GM19467 (cell line): ENCODE data around the gene CMTM3.
"Not testable (repeated sequence)": the region's sequence is repeated elsewhere in the genome, so short reads cannot be mapped to it uniquely, and the experiment has no call there.

ENCODE experiments used
- ATAC-seq: cut with Tn5 transposase; IDR thresholded peaks from one replicate; pipeline ENCODE4 v1.9.1; 2021; ENCODE audit warnings: mild to moderate bottlenecking, moderate library complexity; ENCODE audit not compliant: unreplicated experiment

Gene CMTM3

DNA sequence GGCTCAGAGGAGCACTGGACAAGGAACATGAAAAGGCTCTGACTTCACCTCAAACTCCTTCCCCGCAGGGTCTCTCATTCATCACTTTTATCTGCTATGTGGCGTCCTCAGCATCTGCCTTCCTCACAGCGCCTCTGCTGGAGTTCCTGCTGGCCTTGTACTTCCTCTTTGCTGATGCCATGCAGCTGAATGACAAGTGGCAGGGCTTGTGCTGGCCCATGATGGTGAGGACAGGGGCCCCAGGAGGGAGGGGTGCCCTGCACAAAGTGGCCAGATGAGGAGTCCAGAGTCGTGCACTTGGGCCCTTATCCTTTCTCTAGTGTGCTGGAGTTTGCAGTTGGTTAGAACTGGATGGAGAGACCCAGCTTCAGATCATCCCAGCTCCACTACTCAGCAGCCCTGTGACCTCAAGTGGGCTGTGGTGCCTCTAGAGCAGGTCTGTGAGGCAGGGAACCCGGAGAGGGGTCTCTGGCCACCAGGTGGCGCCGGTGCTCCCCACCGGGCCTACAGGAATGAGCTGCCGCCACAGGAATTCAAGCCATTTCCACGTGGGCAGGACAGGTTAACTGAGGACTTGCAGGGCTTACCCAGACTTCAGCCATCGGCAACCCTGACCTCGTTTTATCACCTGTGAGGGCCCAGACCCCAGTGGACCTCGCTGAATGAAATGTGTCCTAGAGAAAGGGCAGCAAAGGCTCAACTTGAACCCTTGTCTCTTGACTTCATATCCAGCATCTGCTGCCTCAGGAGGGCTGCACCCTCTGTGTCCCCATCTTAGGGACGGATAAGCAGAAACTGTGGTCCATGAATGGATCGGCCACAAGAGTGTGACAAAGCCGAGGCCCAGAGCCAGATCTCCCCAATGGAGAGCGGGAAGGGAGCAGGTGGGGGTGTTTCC is 4.0 kb downstream of the CMTM3 start:
- no peak for ATAC-seq

GRCh38 chr16:66609139-66609510 is 4.6 kb downstream of the CMTM3 start:
- ATAC-seq: no peak

GRCh38 chr16:66610111-66610820 is 5.8 kb downstream of the CMTM3 start:
- no peak for ATAC-seq

- ATAC-seq: not testable (repeated sequence)
Observed at GRCh38 chr16:66611911-66612310, 7.4 kb downstream of the CMTM3 start.

GRCh38 chr16:66612422-66612821 is 7.9 kb downstream of the CMTM3 start:
- no peak for ATAC-seq

DNA sequence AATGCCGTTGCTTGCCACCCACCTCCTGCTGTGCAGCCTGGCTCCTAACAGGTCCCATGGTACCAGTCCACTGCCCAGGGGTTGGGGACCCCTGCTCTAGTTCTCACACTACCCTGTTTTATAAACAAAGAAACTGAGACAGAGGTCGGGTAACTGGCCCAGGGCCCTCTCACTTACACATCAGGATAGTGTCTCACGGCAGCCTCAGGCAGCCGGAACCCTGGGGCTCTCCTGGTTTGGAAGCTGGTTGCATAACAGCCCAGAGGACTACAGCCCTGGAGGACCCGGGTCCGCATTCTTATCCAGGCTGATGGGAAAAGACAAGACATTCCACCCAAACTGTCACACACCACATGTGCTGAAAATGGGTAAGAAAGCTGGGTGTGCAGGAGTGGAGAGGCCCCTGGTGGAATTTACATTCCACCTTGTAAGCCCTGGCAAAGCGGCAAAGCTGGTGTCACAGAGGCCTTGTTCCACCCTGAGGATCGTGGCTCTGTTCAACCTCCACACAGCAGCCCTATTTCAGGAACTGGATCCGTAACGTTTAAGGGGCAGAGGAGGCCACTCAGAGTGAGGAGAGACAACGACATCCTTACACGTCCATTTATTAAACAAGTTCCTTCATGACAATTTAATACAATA is 9.8 kb downstream of the CMTM3 start:
- ATAC-seq: no peak

DNA sequence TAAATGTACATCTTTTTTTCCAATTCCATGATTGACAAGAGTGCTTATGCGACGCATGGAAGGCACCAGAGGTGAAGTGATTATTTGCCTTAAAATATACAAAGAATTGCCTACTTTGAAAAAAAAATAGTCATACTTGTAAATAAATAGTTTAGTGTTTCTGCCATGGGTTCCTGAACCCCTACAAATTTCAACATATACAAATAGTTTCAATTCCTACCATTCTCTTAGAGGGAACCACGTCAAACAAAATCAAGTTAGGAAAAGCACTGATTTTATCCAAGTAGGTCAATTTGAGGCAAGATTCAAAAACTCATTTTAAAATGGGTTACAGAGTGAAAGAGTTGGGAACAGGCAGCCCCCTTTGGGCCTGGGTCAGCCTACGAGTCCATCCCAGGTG is 11.7 kb downstream of the CMTM3 start:
- ATAC-seq: no peak

GRCh38 chr16:66616592-66616991 is 12.1 kb downstream of the CMTM3 start:
- ATAC-seq: no peak

- ATAC-seq: no peak
Observed at GRCh38 chr16:66617010-66617434, 12.5 kb downstream of the CMTM3 start.

DNA sequence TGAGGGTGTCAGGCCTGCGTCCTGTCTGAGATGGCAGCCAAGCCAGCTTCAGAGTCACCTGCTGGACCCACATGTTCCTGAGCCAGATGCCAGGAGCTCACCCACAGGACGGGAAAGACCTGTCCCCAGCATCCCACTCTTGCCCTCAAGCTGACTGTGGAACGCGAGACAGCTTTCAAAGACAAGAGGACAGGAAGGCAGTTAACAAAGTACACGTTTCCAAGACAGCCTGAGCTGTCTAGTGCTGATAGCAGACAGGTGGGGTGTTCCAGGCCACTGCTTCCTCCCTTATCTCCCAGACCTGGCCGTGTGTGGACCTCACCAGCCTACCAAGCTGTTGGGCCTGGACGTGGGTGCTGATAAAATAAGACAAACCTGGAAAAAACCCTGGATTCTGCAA is 13.2 kb downstream of the CMTM3 start:
- ATAC-seq: no peak

GRCh38 chr16:66618588-66619375 is 14.3 kb downstream of the CMTM3 start:
- no peak for ATAC-seq

DNA sequence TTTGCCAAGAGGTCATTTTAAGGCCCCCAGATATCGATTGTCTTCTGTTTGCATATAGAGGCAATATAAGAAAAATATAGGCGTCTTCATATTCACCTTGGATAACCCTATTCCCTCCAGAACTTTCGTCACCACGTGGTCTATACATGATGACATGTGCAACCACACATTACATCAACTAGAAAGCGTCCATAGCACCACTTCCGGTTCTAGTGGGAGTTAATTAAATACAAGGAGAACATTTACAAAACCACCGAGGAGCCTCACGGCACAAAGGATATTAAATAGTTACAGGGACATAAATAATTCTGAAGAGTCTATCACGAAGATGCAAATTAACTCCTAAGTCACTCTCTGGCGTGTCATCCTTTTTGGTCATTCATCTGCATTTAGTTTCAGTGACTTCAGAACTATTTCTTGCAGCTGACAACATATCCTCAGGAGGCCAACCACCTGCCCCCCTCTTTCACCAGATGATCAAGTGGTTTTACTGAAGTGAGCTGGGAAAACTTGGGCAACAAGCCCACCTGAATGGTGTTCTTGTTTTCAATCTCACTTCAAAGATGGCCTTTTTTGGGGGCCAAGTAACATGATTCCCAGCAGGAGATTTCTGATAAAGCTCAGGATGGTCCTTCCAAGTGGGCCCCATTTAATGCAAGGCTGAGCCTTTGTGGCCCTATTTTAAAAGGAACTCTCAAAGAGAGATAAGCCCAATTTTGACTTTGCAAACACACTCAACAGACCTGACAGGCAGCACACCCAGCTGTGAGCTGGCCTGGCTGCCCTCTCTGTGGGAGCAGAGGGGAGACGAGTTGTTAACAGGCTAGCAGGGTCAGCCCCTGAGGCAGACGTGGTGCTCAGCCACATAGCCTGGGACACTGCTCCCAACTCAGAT is 15.3 kb downstream of the CMTM3 start:
- ATAC-seq: no peak

DNA sequence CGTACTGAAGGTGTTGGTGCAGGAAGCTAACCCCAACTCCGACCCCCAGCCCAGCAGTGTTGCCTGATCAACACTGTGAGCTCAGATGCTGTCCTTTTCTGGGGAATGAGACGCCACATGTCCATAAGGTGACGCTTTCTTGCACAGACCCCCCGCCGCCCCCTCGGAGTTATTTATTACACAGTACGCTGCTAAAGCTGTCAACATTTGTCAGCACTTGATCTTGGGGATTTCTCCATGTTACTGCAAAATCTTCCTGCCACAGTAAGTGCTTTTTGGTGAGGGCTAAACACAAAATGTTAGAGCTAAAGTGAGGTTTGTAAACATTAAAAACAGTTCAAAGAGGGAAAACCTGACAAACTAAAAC is 15.9 kb downstream of the CMTM3 start:
- no peak for ATAC-seq

GRCh38 chr16:66621973-66622372 is 17.5 kb downstream of the CMTM3 start:
- no peak for ATAC-seq

GRCh38 chr16:66622863-66623262 is 18.4 kb downstream of the CMTM3 start:
- no peak for ATAC-seq

GRCh38 chr16:66623755-66624154 is 19.3 kb downstream of the CMTM3 start:
- no peak for ATAC-seq

- ATAC-seq: not testable (repeated sequence)
Observed at GRCh38 chr16:66627611-66628378, 23.3 kb downstream of the CMTM3 start.

- ATAC-seq: no peak
Observed at GRCh38 chr16:66629856-66630255, 25.4 kb downstream of the CMTM3 start.

DNA sequence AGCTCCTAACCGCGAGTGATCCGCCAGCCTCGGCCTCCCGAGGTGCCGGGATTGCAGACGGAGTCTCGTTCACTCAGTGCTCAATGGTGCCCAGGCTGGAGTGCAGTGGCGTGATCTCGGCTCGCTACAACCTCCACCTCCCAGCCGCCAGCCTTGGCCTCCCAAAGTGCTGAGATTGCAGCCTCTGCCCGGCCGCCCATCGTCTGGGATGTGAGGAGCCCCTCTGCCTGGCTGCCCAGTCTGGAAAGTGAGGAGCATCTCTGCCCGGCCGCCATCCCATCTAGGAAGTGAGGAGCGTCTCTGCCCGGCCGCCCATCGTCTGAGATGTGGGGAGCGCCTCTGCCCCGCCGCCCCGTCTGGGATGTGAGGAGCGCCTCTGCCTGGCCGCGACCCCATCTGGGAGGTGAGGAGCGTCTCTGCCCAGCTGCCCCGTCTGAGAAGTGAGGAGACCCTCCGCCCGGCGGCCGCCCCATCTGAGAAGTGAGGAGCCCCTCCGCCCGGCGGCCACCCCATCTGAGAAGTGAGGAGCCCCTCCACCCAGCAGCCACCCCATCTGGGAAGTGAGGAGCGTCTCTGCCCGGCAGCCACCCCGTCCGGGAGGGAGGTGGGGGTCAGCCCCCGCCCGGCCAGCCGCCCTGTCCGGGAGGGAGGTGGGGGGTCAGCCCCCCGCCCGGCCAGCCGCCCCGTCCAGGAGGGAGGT is 26.2 kb downstream of the CMTM3 start:
- ATAC-seq: not testable (repeated sequence)
